Tibial nerve (tissue), 4 donors: Measurements from ENCODE around the gene C7orf57. TPM values are rescaled to one million over a fixed set of nuclear protein-coding genes. Genes with fewer than 3 reads are reported as not detected.
"Not testable (repeated sequence)": the region's sequence is repeated elsewhere in the genome, so short reads cannot be mapped to it uniquely, and the experiment has no call there.

Experiments used
- DNase-seq, 2 donors: peaks; one replicate each; pipeline ENCODE4 v3.0.0-alpha.2; 2019; ENCODE audit warnings: low spot score in 2 of 2
- H3K27ac ChIP-seq, 4 donors: fragments of 200-600 bp; sonication (generic) in 3 of 4; one replicate each; pipeline ENCODE4 v1.5.1; 2017 to 2019; ENCODE audit warnings: mild to moderate bottlenecking in 1 of 4
- H3K27me3 ChIP-seq, 2 donors: fragments of 200-600 bp; sonication (generic) in 1 of 2; one replicate each; pipeline versions ENCODE4 v1.5.1 to v1.6.0; 2017 to 2019
- H3K36me3 ChIP-seq, 3 donors: fragments of 200-600 bp; sonication (generic); one replicate each; pipeline ENCODE4 v1.5.1; 2018 to 2019
- H3K4me1 ChIP-seq, 4 donors: fragments of 200-600 bp; sonication (generic) in 3 of 4; one replicate each; pipeline ENCODE4 v1.5.1; 2017 to 2019
- H3K4me3 ChIP-seq, 4 donors: fragments of 200-600 bp; sonication (generic) in 3 of 4; one replicate each; pipeline ENCODE4 v1.5.1; 2017 to 2019; ENCODE audit warnings: mild to moderate bottlenecking in 1 of 4, moderate library complexity in 1 of 4
- H3K9me3 ChIP-seq, 4 donors: fragments of 200-600 bp; sonication (generic) in 3 of 4; one replicate each; pipeline ENCODE4 v1.5.1; 2017 to 2019
- CTCF ChIP-seq, 5 experiments: fragments of 200-600 bp in 3 of 5; fragments of 450-650 bp in 2 of 5; sonication (generic) in 3 of 5; IDR thresholded peaks; one replicate each; pipeline ENCODE4 v1.5.1; 2016 to 2019; ENCODE audit warnings: antibody characterized with exemption in 5 of 5, mild to moderate bottlenecking in 3 of 5, moderate library complexity in 2 of 5
- EP300 ChIP-seq, 2 donors: sonication (generic); formaldehyde crosslinking; IDR thresholded peaks; one replicate each; pipeline ENCODE4 v1.6.1; 2017; ENCODE audit warnings: antibody characterized with exemption in 2 of 2, mild to moderate bottlenecking in 1 of 2
- POLR2A ChIP-seq, 2 donors: fragments of 450-650 bp; IDR thresholded peaks; one replicate each; pipeline ENCODE4 v1.6.1; 2017; ENCODE audit warnings: antibody characterized with exemption in 2 of 2, mild to moderate bottlenecking in 2 of 2, moderate library complexity in 2 of 2
- whole genome bisulfite sequencing, 2 donors: methylation state at CpG; one replicate each; pipeline ENCODE4 v1.1.5; 2018; 5-methylcytosine and 5-hydroxymethylcytosine counted together
- total RNA-seq, 4 donors: library from RNA; depleted of rRNA; stranded (reverse); fragments of >200 nt; gene quantifications; one replicate each; pipeline ENCODE4 v1.1.0, GENCODE V29; 2016

The C7orf57 gene
- total RNA-seq, 4 donors from 2014 or later: 0.21 to 0.66 (median 0.60) TPM; not detected in 1

GRCh38 chr7:47991741-47992311, 43.5 kb upstream of the C7orf57 start:
- peak overlapping the region in 3 of 4 donors; percentile 37 to 74 (median 72) for H3K27ac ChIP-seq
- peaks cover 0 to 11% (median 0%) of the 10 kb centered on the region in 4 donors for H3K4me1 ChIP-seq
- H3K27me3 ChIP-seq: no peaks in the 10 kb centered on the region
- H3K36me3 ChIP-seq: no peaks in the 10 kb centered on the region
- H3K4me3 ChIP-seq: peak overlapping the region; percentile 23 to 59 (median 44)
- peak; percentile 74 to 81 for DNase-seq
- no peaks in the 10 kb centered on the region for H3K9me3 ChIP-seq
- TF ChIP-seq EP300 (IDR thresholded peaks at IDR 0.05): peak in 1 of 2 donors; percentile 36
- TF ChIP-seq CTCF (IDR thresholded peaks at IDR 0.05): peak; percentile 54 to 75 (median 58)
- TF ChIP-seq POLR2A (IDR thresholded peaks at IDR 0.05): no peak
- WGBS, 2 donors: 4 to 7% methylated on average over 24 to 25 of the region's 26 CpGs

- Histone ChIP-seq H3K4me3 (peak overlapping the region in 2 of 4 donors; percentile 56 to 59), H3K9me3 (no peaks in the 10 kb centered on the region), H3K27ac (peak overlapping the region in 3 of 4 donors; percentile 37 to 72 (median 37)), H3K36me3 (no peaks in the 10 kb centered on the region), H3K27me3 (no peaks in the 10 kb centered on the region), H3K4me1 (peaks cover 0 to 11% (median 0%) of the 10 kb centered on the region in 4 donors)
- 75 to 84% methylated on average over 3 of the region's 3 CpGs for WGBS, 2 donors
- TF ChIP-seq CTCF (IDR thresholded peaks at IDR 0.05): no peak
- no peak for TF ChIP-seq POLR2A (IDR thresholded peaks at IDR 0.05)
- no peak for TF ChIP-seq EP300 (IDR thresholded peaks at IDR 0.05)
- no peak for DNase-seq
These were observed 42.9 kb upstream of the C7orf57 start for GRCh38 chr7:47992446-47992845.

- no peak for TF ChIP-seq POLR2A (IDR thresholded peaks at IDR 0.05)
- TF ChIP-seq CTCF (IDR thresholded peaks at IDR 0.05): no peak
- no peak for TF ChIP-seq EP300 (IDR thresholded peaks at IDR 0.05)
- H3K9me3 ChIP-seq: no peaks in the 10 kb centered on the region
- H3K27ac ChIP-seq: no peak overlapping the region
- 95 to 96% methylated on average over 12 of the region's 12 CpGs for WGBS, 2 donors
- DNase-seq: no peak
- no peaks in the 10 kb centered on the region for H3K36me3 ChIP-seq
- H3K4me3 ChIP-seq: no peak overlapping the region
- H3K4me1 ChIP-seq: no peaks in the 10 kb centered on the region
- no peaks in the 10 kb centered on the region for H3K27me3 ChIP-seq
These were observed 35.9 kb upstream of the C7orf57 start for GRCh38 chr7:47999413-47999812.

GRCh38 chr7:48000164-48000563, 35.2 kb upstream of the C7orf57 start:
- not testable (repeated sequence) for H3K27me3 ChIP-seq, H3K4me3 ChIP-seq, H3K9me3 ChIP-seq, H3K36me3 ChIP-seq, H3K27ac ChIP-seq, H3K4me1 ChIP-seq, DNase-seq
- WGBS, 2 donors: 88% methylated on average over 13 of the region's 13 CpGs

GRCh38 chr7:48004032-48004431, 31.3 kb upstream of the C7orf57 start:
- 44 to 47% methylated on average over 2 of the region's 2 CpGs for WGBS, 2 donors
- no peak overlapping the region for H3K4me3 ChIP-seq
- H3K9me3 ChIP-seq: no peaks in the 10 kb centered on the region
- TF ChIP-seq CTCF (IDR thresholded peaks at IDR 0.05) (no peak), EP300 (IDR thresholded peaks at IDR 0.05) (no peak), POLR2A (IDR thresholded peaks at IDR 0.05) (no peak)
- no peak overlapping the region for H3K27ac ChIP-seq
- DNase-seq: no peak
- no peaks in the 10 kb centered on the region for H3K27me3 ChIP-seq
- no peaks in the 10 kb centered on the region for H3K4me1 ChIP-seq
- no peaks in the 10 kb centered on the region for H3K36me3 ChIP-seq
